Measurements from ENCODE around the gene EXTL2. TPM values are rescaled to one million over a fixed set of nuclear protein-coding genes. Genes with fewer than 3 reads are reported as not detected.
"Not testable (repeated sequence)": the region's sequence is repeated elsewhere in the genome, so short reads cannot be mapped to it uniquely, and the experiment has no call there.

EXTL2 gene
- total RNA-seq, 1 experiment from 2014 or later = 13.8 TPM

DNA sequence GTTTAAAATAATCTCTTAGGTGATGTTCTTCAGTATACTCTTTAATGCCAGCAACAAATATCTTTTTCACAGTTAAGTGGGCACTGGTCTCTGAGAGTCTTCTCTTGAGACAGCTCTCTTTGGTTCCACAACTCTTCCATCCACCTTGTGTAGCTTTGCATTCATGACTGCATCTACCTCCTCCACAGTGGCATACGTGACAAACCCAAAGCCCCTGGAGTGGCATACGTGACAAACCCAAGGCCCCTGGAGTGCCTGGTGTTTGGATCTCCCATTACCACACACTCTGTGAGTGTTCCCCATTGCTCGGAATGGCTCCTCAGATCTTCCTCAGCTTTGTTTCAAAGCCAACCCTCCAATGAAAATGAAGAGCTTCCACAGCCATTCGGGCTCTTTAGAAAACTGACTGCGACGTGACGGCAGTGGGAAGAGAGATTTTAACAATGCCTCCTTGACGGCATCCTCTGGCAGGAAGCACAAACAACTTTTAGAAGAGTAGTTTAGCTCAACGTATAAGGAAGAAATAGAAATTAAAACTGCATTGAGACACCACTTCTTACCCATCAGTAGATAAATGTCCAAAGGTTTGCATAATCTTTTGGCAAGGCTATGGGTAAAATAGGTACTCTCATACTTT is 47.1 kb upstream of the EXTL2 start:
- CTCF ChIA-PET = no interaction called here
- no peak for DNase-seq
- intact Hi-C loops (cut with micrococcal nuclease; ENCODE audit: unreplicated experiment) = no loop called here
- no peak overlapping the region for H3K27ac Mint-ChIP-seq (ENCODE audit: unreplicated experiment)
- no peak overlapping the region for H3K4me3 Mint-ChIP-seq (ENCODE audit: low read depth, unreplicated experiment)
- H3K27me3 Mint-ChIP-seq (ENCODE audit: unreplicated experiment) = no peaks in the 10 kb centered on the region
- TF ChIP-seq, protein P1, sequence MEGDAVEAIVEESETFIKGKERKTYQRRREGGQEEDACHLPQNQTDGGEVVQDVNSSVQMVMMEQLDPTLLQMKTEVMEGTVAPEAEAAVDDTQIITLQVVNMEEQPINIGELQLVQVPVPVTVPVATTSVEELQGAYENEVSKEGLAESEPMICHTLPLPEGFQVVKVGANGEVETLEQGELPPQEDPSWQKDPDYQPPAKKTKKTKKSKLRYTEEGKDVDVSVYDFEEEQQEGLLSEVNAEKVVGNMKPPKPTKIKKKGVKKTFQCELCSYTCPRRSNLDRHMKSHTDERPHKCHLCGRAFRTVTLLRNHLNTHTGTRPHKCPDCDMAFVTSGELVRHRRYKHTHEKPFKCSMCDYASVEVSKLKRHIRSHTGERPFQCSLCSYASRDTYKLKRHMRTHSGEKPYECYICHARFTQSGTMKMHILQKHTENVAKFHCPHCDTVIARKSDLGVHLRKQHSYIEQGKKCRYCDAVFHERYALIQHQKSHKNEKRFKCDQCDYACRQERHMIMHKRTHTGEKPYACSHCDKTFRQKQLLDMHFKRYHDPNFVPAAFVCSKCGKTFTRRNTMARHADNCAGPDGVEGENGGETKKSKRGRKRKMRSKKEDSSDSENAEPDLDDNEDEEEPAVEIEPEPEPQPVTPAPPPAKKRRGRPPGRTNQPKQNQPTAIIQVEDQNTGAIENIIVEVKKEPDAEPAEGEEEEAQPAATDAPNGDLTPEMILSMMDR (IDR thresholded peaks at IDR 0.05; ENCODE audit: unreplicated experiment) = no peak
- peaks cover 5% of the 10 kb centered on the region for H3K36me3 Mint-ChIP-seq (ENCODE audit: insufficient read depth, unreplicated experiment)
- no TSS peak for BruUV-seq (replicated peaks)
- no peaks in the 10 kb centered on the region for H3K9me3 Mint-ChIP-seq (ENCODE audit: low read depth, unreplicated experiment)
- no peaks in the 10 kb centered on the region for H3K4me1 Mint-ChIP-seq (ENCODE audit: low read depth, unreplicated experiment)

DNA sequence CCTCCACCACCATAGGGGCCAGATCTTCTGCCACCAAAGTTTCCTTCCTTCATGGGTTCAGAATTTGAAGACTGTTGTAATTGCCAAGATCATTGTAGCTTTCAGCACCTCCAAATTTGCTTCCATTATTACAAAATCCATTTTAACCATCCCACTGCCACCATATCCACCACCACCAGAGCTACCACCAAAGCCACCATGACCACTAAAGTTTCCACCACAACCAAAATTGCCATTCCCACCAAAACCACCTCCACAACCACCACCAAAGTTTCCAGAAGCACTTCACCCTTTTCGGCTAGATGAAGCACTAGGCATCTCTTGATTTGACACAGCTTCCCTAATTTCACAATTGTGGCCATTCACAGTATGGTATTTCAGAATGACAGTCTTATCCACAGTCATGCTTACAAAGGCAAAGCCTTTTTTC is 46.5 kb upstream of the EXTL2 start:
- Mint-ChIP-seq H3K4me3 (ENCODE audit: low read depth, unreplicated experiment) (no peak overlapping the region), H3K4me1 (ENCODE audit: low read depth, unreplicated experiment) (no peaks in the 10 kb centered on the region), H3K36me3 (ENCODE audit: insufficient read depth, unreplicated experiment) (peaks cover 5% of the 10 kb centered on the region), H3K27ac (ENCODE audit: unreplicated experiment) (no peak overlapping the region), H3K27me3 (ENCODE audit: unreplicated experiment) (no peaks in the 10 kb centered on the region), H3K9me3 (ENCODE audit: low read depth, unreplicated experiment) (no peaks in the 10 kb centered on the region)
- intact Hi-C loops (cut with micrococcal nuclease; ENCODE audit: unreplicated experiment) = no loop called here
- no peak for DNase-seq
- CTCF ChIA-PET = no interaction called here
- TF ChIP-seq, protein P1 (IDR thresholded peaks at IDR 0.05; ENCODE audit: unreplicated experiment) = no peak
- BruUV-seq (replicated peaks) = no TSS peak

DNA sequence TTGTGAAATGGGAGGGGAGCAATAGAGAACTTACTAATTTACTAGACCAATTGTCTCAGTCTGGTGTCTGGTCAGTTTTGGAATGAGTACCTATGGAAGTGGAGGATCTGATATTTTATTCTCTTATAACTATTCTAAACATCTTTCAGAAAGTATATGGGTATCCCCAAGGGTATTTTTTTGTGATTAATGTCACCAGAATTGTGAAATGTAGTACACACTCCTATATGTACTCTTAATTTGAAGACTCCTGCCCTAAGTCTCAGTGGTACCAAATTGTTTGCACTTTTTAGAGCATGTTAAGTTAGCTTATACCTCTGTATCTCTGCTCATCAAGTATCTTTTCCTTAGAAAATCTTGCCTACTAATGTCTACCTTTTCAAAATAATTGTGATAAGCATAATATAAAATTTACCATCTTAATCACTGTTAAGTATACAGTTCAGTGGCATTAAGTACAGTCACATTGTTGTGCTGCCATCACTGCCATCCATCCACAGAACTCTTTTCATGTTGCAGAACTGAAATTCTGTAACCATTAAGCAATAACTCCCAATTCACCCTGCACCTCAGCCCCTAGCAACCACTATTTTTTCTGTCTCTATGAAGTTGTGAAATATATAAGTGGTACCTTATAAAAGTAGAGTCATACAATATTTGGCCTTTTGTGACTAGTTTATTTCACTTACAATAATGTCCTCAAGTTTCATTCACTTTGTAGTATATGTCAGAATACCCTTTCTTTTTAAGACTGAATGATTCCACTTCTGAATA is 41.7 kb upstream of the EXTL2 start:
- Mint-ChIP-seq H3K36me3 (ENCODE audit: insufficient read depth, unreplicated experiment) (peaks cover 5% of the 10 kb centered on the region), H3K27ac (ENCODE audit: unreplicated experiment) (no peak overlapping the region), H3K9me3 (ENCODE audit: low read depth, unreplicated experiment) (no peaks in the 10 kb centered on the region), H3K4me1 (ENCODE audit: low read depth, unreplicated experiment) (no peaks in the 10 kb centered on the region), H3K27me3 (ENCODE audit: unreplicated experiment) (no peaks in the 10 kb centered on the region), H3K4me3 (ENCODE audit: low read depth, unreplicated experiment) (no peak overlapping the region)
- CTCF ChIA-PET = no interaction called here
- no TSS peak for BruUV-seq (replicated peaks)
- TF ChIP-seq, protein P1 (IDR thresholded peaks at IDR 0.05; ENCODE audit: unreplicated experiment) = no peak
- intact Hi-C loops (cut with micrococcal nuclease; ENCODE audit: unreplicated experiment) = no loop called here
- no peak for DNase-seq

DNA sequence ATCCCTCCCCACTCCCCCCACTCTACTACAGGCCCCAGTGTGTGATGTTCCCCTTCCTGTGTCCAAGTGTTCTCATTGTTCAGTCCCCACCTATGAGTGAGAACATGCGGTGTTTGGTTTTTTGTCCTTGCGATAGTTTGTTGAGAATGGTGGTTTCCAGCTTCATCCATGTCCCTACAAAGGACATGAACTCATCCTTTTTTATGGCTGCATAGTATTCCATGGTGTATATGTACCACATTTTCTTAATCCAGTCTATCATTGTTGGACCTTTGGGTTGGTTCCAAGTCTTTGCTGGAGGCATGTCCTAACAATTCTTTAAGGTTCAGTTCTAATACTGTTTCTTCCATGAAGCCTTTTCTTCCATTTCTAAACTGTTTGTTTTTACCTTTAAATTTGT is 38.9 kb upstream of the EXTL2 start:
- H3K4me1 Mint-ChIP-seq (ENCODE audit: low read depth, unreplicated experiment); CTCF ChIA-PET; H3K27me3 Mint-ChIP-seq (ENCODE audit: unreplicated experiment); intact Hi-C loops (cut with micrococcal nuclease; ENCODE audit: unreplicated experiment); H3K4me3 Mint-ChIP-seq (ENCODE audit: low read depth, unreplicated experiment); H3K9me3 Mint-ChIP-seq (ENCODE audit: low read depth, unreplicated experiment); H3K27ac Mint-ChIP-seq (ENCODE audit: unreplicated experiment); H3K36me3 Mint-ChIP-seq (ENCODE audit: insufficient read depth, unreplicated experiment); DNase-seq; BruUV-seq (replicated peaks): not testable (repeated sequence)

DNA sequence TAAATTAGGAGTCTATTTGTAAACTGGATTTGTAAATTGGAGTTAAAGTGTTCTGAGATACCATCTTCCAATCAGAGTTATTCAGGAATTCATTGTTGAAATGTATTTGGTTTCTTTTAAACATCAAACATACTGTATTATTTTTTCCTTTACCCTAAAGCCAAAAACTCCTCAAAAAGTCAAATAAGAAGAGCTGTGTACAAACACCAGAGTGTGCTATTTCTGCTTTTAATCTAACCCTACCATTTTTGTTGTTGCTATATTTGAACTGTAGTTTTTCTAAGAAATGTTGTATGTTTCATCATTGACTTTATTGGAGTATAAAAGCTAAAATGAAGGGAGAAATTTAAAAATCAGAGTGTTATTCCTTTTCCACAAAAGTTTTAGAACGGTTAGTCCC is 37.1 kb upstream of the EXTL2 start:
- Mint-ChIP-seq H3K4me1 (ENCODE audit: low read depth, unreplicated experiment) (no peaks in the 10 kb centered on the region), H3K9me3 (ENCODE audit: low read depth, unreplicated experiment) (no peaks in the 10 kb centered on the region), H3K4me3 (ENCODE audit: low read depth, unreplicated experiment) (no peak overlapping the region), H3K27me3 (ENCODE audit: unreplicated experiment) (no peaks in the 10 kb centered on the region), H3K27ac (ENCODE audit: unreplicated experiment) (no peak overlapping the region), H3K36me3 (ENCODE audit: insufficient read depth, unreplicated experiment) (no peaks in the 10 kb centered on the region)
- DNase-seq = no peak
- TF ChIP-seq, protein P1 (IDR thresholded peaks at IDR 0.05; ENCODE audit: unreplicated experiment) = no peak
- intact Hi-C loops (cut with micrococcal nuclease; ENCODE audit: unreplicated experiment) = no loop called here
- CTCF ChIA-PET = no interaction called here
- BruUV-seq (replicated peaks) = no TSS peak

All from Calu3 (cell line).